ENCODE results near the gene ATP5F1B. TPM values are rescaled to one million over a fixed set of nuclear protein-coding genes. Genes with fewer than 3 reads are reported as not detected.

ATP5F1B gene
- total and polyA plus RNA-seq, 9 of the 15 experiments (the other 6 are each of a cell fraction or from before 2014, with no cell fraction given), result 908 to 3,125 (median 1,482) TPM

DNA sequence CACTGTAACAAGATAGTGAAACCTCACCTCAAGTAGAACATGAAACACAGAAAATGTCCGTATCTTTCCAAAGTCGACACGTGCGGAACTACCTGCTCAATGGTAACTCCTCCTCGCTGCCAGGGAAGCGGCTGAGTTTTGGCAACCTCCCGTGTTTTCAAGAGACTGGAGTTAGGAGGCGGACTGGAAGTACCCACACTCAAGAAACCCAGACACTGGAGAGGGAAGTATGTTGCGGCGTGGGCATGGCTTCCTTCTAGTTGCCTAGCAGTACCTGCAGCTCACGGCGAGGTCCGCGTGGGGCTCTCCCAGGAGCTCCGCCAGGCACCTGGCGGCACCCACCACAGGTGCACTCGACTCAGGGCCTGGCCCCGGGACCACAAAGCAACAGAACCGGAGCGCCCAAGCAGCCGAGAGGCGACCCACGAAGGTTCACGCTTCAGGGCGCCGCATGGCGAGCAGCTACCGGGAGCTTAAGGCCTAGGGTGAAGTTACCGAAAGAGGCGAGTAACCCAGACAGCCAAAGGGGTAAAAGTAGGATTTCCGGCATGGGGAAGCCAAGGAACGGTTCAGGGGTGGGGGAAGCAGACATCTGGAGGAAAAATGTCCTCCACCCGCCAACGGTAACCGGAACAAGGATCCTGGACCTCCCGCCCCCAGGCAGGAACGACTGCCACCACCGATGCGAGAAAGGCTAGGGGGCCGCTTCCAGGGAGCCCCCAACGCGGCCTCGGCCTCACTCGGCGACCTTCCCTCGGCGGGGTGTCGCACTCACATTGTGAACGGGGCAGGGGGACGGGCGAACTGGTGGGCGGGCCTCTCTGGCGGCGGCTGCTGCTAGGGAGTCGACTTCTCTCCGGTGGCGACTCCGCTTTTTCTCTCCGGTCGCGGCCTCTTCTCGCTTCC lies 41.7 kb upstream of the ATP5F1B start (continued):
- TF ChIP-seq, protein P1, sequence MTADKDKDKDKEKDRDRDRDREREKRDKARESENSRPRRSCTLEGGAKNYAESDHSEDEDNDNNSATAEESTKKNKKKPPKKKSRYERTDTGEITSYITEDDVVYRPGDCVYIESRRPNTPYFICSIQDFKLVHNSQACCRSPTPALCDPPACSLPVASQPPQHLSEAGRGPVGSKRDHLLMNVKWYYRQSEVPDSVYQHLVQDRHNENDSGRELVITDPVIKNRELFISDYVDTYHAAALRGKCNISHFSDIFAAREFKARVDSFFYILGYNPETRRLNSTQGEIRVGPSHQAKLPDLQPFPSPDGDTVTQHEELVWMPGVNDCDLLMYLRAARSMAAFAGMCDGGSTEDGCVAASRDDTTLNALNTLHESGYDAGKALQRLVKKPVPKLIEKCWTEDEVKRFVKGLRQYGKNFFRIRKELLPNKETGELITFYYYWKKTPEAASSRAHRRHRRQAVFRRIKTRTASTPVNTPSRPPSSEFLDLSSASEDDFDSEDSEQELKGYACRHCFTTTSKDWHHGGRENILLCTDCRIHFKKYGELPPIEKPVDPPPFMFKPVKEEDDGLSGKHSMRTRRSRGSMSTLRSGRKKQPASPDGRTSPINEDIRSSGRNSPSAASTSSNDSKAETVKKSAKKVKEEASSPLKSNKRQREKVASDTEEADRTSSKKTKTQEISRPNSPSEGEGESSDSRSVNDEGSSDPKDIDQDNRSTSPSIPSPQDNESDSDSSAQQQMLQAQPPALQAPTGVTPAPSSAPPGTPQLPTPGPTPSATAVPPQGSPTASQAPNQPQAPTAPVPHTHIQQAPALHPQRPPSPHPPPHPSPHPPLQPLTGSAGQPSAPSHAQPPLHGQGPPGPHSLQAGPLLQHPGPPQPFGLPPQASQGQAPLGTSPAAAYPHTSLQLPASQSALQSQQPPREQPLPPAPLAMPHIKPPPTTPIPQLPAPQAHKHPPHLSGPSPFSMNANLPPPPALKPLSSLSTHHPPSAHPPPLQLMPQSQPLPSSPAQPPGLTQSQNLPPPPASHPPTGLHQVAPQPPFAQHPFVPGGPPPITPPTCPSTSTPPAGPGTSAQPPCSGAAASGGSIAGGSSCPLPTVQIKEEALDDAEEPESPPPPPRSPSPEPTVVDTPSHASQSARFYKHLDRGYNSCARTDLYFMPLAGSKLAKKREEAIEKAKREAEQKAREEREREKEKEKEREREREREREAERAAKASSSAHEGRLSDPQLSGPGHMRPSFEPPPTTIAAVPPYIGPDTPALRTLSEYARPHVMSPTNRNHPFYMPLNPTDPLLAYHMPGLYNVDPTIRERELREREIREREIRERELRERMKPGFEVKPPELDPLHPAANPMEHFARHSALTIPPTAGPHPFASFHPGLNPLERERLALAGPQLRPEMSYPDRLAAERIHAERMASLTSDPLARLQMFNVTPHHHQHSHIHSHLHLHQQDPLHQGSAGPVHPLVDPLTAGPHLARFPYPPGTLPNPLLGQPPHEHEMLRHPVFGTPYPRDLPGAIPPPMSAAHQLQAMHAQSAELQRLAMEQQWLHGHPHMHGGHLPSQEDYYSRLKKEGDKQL (CRISPR knock-in tag; IDR thresholded peaks at IDR 0.05; ENCODE audit: borderline replicate concordance), result no peak
- TF ChIP-seq GATAD2B (IDR thresholded peaks at IDR 0.05; ENCODE audit: borderline replicate concordance) (no peak), EZH2 (IDR thresholded peaks at IDR 0.05; ENCODE audit: borderline replicate concordance, low read depth, low read length) (no peak), ZFP36 (IDR thresholded peaks at IDR 0.05; ENCODE audit: low read depth, low read length, partially characterized antibody) (no peak)
- TF ChIP-seq, protein P2, sequence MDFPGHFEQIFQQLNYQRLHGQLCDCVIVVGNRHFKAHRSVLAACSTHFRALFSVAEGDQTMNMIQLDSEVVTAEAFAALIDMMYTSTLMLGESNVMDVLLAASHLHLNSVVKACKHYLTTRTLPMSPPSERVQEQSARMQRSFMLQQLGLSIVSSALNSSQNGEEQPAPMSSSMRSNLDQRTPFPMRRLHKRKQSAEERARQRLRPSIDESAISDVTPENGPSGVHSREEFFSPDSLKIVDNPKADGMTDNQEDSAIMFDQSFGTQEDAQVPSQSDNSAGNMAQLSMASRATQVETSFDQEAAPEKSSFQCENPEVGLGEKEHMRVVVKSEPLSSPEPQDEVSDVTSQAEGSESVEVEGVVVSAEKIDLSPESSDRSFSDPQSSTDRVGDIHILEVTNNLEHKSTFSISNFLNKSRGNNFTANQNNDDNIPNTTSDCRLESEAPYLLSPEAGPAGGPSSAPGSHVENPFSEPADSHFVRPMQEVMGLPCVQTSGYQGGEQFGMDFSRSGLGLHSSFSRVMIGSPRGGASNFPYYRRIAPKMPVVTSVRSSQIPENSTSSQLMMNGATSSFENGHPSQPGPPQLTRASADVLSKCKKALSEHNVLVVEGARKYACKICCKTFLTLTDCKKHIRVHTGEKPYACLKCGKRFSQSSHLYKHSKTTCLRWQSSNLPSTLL (IDR thresholded peaks at IDR 0.05), result no peak
- TF ChIP-seq, protein P3, sequence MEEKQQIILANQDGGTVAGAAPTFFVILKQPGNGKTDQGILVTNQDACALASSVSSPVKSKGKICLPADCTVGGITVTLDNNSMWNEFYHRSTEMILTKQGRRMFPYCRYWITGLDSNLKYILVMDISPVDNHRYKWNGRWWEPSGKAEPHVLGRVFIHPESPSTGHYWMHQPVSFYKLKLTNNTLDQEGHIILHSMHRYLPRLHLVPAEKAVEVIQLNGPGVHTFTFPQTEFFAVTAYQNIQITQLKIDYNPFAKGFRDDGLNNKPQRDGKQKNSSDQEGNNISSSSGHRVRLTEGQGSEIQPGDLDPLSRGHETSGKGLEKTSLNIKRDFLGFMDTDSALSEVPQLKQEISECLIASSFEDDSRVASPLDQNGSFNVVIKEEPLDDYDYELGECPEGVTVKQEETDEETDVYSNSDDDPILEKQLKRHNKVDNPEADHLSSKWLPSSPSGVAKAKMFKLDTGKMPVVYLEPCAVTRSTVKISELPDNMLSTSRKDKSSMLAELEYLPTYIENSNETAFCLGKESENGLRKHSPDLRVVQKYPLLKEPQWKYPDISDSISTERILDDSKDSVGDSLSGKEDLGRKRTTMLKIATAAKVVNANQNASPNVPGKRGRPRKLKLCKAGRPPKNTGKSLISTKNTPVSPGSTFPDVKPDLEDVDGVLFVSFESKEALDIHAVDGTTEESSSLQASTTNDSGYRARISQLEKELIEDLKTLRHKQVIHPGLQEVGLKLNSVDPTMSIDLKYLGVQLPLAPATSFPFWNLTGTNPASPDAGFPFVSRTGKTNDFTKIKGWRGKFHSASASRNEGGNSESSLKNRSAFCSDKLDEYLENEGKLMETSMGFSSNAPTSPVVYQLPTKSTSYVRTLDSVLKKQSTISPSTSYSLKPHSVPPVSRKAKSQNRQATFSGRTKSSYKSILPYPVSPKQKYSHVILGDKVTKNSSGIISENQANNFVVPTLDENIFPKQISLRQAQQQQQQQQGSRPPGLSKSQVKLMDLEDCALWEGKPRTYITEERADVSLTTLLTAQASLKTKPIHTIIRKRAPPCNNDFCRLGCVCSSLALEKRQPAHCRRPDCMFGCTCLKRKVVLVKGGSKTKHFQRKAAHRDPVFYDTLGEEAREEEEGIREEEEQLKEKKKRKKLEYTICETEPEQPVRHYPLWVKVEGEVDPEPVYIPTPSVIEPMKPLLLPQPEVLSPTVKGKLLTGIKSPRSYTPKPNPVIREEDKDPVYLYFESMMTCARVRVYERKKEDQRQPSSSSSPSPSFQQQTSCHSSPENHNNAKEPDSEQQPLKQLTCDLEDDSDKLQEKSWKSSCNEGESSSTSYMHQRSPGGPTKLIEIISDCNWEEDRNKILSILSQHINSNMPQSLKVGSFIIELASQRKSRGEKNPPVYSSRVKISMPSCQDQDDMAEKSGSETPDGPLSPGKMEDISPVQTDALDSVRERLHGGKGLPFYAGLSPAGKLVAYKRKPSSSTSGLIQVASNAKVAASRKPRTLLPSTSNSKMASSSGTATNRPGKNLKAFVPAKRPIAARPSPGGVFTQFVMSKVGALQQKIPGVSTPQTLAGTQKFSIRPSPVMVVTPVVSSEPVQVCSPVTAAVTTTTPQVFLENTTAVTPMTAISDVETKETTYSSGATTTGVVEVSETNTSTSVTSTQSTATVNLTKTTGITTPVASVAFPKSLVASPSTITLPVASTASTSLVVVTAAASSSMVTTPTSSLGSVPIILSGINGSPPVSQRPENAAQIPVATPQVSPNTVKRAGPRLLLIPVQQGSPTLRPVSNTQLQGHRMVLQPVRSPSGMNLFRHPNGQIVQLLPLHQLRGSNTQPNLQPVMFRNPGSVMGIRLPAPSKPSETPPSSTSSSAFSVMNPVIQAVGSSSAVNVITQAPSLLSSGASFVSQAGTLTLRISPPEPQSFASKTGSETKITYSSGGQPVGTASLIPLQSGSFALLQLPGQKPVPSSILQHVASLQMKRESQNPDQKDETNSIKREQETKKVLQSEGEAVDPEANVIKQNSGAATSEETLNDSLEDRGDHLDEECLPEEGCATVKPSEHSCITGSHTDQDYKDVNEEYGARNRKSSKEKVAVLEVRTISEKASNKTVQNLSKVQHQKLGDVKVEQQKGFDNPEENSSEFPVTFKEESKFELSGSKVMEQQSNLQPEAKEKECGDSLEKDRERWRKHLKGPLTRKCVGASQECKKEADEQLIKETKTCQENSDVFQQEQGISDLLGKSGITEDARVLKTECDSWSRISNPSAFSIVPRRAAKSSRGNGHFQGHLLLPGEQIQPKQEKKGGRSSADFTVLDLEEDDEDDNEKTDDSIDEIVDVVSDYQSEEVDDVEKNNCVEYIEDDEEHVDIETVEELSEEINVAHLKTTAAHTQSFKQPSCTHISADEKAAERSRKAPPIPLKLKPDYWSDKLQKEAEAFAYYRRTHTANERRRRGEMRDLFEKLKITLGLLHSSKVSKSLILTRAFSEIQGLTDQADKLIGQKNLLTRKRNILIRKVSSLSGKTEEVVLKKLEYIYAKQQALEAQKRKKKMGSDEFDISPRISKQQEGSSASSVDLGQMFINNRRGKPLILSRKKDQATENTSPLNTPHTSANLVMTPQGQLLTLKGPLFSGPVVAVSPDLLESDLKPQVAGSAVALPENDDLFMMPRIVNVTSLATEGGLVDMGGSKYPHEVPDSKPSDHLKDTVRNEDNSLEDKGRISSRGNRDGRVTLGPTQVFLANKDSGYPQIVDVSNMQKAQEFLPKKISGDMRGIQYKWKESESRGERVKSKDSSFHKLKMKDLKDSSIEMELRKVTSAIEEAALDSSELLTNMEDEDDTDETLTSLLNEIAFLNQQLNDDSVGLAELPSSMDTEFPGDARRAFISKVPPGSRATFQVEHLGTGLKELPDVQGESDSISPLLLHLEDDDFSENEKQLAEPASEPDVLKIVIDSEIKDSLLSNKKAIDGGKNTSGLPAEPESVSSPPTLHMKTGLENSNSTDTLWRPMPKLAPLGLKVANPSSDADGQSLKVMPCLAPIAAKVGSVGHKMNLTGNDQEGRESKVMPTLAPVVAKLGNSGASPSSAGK (IDR thresholded peaks at IDR 0.05), result no peak
